ENCODE measurements around the gene BIRC2. TPM values are rescaled to one million over a fixed set of nuclear protein-coding genes. Genes with fewer than 3 reads are reported as not detected.
A peak's percentile ranks its signal among the peaks of the same experiment; 100 is the strongest.

The BIRC2 gene
- total and polyA plus RNA-seq, 9 of the 15 experiments (the other 6 are each of a cell fraction or from before 2014, with no cell fraction given): 14.3 to 45.9 (median 20.7) TPM

GRCh38 chr11:102346748-102347461 lies at the start of gene BIRC2 (continued):
- TF ChIP-seq SRSF3 (IDR thresholded peaks at IDR 0.05; ENCODE audit: insufficient read depth, low read length): no peak
- no peak; the same call in 1 of the 2 replicates for TF ChIP-seq NFIC (IDR thresholded peaks at IDR 0.05)
- TF ChIP-seq CREB1 (IDR thresholded peaks at IDR 0.05): peak; percentile 95
- TF ChIP-seq CREB1 (CRISPR knock-in tag; IDR thresholded peaks at IDR 0.05): peak; percentile 96
- peak; percentile 94 to 97 for TF ChIP-seq UBTF (IDR thresholded peaks at IDR 0.05; ENCODE audit: borderline replicate concordance in 1 of 2, low read depth in 2 of 2, low read length in 2 of 2)
- no peak for TF ChIP-seq ELK1 (CRISPR knock-in tag; IDR thresholded peaks at IDR 0.05)
- TF ChIP-seq ZNF668 (CRISPR knock-in tag; IDR thresholded peaks at IDR 0.05): no peak
- TF ChIP-seq ZNF146 (CRISPR knock-in tag; IDR thresholded peaks at IDR 0.05; ENCODE audit: unreplicated experiment): no peak
- peak; percentile 55 for TF ChIP-seq SOX6 (IDR thresholded peaks at IDR 0.05)
- TF ChIP-seq RCOR1 (IDR thresholded peaks at IDR 0.05; ENCODE audit: borderline replicate concordance in 1 of 2, low read depth in 2 of 2, low read length in 2 of 2): peak in 1 of 2 experiments; percentile 68; a peak in 1 of 4 replicates
- no peak for TF ChIP-seq RFX7 (CRISPR knock-in tag; IDR thresholded peaks at IDR 0.05)
- TF ChIP-seq MGA (IDR thresholded peaks at IDR 0.05): no peak
- TF ChIP-seq ERF (CRISPR knock-in tag; IDR thresholded peaks at IDR 0.05): no peak; the same call in 1 of the 2 replicates

Measured in K562 (cell line).